DLD1 (cell line): ENCODE data around the gene ALX3.
"Not testable (repeated sequence)": the region's sequence is repeated elsewhere in the genome, so short reads cannot be mapped to it uniquely, and the experiment has no call there.

ENCODE experiments used
- in situ Hi-C: cut with HindIII; loops from 2 replicates; pipeline ENCODE4 v1.10.0; 2017; ENCODE audit warnings: low sequenced_read_pairs

Gene ALX3

DNA sequence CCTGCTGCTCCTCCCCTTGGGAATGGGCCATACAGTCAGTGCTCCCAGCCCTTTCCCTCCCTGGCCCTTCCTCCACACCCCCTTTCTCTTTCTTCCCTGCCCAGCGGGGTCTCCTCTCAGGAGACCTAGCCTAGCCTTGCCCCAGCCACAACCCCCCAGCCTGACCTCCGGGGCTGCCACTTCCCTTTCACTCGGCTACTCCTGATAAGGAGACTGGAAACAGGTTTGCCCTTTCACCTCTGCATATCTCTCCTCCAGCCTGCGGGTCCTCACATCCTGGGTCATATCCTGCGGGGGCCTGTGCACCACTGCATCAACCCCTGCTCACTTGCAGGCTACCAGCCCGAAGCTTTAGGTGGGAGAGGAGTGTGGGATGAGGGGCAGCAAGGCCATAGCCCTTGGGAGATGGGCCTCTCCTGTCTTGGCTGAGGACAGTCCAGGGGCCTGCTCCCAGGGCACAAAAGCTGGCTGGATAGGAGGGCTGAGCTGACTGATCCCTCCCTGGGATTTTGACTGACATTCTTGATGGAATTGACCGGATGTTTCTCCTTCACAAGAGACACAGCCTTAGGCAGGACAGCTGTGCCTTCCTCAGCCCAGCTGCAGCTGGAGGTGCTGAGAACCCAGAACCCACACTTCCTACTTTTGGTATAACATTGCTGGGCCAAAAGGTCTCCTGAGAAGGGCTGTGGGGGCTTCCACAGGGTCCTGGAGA, 19.2 kb upstream of the ALX3 start:
- in situ Hi-C loops: no loop called here

DNA sequence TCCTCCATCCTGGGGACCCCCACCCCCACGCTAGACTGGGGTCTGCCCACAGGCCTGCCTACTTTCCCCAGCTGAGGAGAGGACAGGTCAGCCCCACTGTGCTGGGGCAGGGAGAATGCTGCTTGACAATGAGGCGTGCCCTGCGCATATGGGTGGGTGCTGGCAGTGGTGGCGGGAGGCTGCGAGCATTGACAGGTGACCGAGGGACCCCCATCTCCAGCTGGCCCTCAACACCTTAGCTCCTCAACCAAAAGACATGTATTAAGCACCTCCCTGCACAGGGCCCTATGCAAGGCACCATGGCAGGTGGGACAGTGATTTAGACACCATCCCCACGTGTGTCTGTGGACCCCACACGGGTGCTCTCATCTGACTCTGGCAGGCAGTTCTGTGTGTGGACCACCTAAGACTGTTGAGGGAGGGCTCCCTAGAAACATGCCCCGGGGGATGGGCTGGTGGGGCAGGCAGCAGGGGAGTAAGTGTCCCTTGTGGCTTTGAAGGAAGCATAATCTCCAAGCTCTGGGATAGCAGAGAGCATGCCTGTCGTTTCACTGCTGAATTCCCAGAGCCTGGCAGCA, 18.4 kb upstream of the ALX3 start:
- in situ Hi-C loops: no loop called here

DNA sequence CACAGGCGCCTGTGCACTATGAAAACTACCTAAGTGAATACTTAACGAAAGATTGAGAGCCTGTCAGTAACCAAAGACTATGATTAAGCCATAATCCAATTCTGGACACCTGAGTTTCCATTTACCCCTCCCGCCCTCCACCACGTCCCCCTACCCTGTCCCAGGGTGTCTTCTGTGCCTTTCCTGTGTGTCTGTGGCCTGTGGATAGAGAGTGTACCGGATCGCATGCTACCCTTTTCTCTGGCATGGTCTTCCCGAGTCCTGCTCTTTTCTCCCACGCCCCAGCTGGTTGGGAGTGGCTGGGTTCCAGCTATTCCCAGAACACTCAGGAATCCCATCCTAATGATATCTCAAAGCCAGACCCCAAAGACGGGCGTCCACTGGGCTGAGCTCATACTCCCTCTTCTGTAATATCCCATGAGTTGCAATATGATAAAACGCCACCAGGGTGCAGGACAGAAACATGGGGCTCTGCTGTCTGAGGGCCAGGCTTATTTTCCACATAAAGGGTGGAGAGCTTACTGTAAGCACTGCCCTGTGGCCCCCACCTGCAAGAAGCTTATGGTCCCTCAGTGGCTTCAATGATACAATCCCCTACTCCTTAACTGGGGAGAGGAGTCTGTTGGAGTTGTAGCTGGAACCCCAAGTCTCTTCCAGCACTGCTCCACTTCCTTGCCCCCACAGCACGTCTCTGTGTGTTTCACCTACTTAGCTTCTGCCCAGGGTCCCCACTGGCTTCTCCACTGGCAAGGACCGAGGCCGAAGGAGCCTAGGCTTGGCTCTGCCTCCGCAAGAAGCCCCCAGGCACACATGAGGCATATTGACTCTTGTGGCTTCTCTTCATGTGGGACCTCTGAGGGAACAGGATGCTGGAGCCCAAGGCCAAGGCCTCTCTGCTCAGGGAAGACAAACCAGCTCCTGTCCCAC, 17.6 kb upstream of the ALX3 start:
- in situ Hi-C loops: no loop called here

DNA sequence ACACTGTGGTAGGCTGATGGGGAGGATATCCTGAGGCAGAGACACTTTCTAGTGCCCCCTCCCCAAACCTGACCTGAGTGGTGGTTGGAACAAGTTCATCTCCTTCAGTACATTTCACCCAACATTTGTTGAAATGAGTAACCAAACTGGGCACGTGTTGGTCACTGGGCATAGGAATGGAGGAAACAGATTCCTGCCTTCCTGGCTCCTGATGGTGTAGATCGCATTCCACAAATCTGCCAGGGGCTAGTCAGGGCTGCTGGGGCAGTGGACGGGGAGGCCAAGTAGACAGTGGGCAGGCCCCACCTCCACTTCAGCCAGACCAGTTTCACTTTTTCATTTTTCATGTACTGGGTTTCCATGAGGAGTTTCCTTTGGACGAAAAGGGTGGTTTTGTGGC, 16.5 kb upstream of the ALX3 start:
- in situ Hi-C loops: no loop called here

DNA sequence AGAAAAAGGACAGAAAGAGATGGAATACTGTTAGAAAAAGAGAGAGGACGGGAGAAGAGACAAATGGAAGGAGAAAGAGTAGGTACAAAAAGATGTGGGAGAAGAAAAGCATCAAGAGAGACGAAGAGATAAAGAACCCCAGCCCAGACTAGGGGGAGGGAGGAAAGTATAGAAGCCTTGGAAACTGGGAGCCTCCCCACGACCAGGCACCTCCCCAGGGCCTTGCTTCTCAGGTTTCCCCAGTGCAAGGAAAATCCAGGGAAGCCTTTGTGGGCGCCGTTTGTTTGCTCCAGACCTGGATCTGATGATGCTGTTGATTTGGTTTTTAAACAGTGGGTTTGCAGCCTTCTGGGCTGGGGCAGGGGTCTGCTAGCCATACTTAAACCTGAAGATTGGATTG, 15.2 kb upstream of the ALX3 start:
- in situ Hi-C loops: no loop called here

DNA sequence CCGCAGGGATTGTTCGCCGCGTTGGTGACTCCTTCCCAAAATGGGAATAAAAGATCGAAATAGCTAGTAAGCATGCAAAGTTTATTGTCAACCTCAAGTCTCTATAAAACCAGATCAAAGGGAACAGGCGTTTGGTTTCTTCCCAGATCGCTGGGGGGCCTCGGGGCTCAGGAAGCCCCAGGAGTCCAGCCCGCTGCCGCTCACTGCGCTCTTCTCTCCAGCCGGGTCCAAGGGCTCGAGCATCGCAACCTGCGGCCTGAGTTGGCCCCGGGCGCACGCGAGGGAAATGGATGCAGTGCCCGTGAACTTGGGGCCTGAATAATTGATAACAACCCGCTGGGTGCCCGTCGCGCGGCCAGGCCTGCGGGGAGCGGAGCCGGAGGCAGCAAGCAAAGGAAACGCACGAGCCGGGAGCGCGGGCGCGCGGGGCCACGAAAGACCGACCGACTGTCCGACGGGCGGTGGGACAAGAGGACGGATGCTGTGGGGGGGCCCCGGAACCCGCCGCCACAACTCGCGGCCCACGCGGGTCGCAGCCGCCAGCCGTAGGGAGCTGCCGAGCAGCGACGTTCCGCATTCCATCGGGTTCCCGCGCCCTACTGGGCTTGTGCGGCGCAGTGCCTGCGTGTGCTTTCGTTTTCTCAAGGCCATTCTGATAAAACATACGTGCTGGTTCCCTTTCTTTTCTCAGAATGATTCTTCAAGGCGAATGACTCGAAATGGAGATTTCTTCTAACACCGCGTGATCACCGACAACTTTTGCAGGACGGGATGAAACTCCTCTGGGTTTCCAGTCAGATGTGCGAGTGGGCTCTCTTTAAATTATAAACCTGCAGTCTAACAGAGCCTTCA, 14.0 kb upstream of the ALX3 start:
- in situ Hi-C loops: no loop called here

DNA sequence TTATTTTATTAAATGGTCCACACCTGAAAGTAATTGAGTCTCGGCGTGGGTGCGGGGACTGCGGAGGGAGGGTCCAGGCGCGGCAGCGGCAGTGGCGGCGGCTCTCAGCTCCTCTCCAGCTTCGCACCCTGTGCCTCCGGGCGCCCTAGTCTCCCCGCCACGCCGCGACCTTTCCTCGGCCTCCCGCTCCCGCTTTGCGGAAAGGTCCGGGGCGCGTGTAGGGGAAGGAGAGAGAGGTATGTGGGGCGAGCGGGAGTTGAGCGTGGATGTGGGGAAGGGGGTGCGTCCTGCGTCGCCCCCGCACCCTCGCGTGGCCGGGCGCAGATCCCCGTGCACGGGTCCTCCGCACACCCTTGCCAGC, 13.4 kb upstream of the ALX3 start:
- in situ Hi-C loops: no loop called here

DNA sequence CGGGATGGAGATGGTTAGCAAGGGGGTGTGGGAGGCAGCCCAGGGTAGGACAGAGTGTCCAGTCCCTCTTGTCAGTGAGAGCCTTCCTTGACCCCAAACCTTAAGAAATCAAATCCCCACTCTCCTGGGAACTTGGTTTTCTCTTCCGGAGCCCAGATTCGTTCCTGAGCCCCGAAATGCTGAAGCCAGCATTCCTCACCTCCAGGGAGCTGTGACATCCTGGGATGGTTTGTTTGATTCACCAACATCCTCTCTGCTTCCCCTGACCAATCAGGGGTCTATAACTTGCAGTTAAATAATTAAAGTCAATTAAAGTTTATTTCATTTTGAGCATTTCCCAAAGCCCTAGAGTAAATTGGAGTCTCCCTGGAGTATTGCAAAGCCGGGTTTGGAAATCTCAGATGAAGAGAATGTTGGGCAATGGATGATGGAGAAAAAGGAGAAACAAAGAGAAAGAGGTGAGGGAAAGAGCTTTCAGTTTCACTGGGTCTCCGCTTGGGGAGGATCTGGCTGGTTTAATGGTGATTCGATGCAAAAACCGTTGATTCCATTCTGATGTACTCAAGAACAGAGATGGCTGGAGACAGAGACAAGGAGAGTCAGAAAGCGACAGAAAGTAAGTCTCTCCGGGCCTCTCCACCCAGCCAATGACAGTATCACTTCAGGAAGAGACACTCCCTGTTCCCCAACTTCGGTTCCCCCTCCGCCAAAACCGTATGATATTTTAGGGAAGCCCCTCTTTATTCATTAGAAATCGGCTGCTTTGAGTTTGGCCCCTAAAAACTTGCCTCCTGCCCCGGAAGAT, 12.8 kb upstream of the ALX3 start:
- in situ Hi-C loops: no loop called here

DNA sequence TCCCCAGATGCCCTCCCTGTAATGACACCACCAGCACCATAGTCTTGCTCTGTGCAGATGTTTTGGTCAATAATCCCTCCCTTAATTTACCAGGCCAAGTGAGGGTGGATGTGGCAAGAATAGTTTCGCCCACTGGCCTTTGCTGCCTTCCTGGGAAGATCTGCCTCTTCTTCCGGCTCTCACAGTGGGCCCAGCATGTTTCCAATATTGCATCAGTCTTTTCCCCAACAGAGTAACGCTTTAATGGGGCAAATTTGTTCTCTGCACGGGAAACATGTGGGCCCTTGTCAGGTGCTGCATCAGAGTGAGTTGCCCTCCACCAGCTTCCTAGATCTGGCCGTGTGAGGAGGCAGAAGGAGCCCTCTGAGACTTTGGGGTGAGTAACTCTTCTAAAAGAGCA, 12.0 kb upstream of the ALX3 start:
- in situ Hi-C loops: no loop called here

DNA sequence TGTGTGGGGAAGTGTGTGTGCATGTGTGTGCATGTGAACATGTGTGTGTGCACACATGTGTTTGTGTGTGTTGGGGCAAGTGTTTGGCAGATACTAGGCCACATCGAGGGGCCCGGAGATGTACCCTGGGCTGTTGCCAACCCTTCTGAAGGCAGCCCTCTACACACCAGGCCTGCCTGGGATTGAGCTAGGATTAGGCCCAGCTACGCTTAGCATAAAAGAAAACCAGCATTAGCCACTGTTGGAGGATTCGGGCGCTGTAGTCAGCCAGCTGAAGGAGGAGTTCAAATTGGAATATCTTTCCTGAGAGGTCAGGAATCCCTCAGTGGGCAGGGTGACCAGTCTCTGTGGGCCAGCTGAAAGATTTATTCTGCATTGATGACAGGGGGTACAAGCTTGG, 10.6 kb upstream of the ALX3 start:
- in situ Hi-C loops: no loop called here

DNA sequence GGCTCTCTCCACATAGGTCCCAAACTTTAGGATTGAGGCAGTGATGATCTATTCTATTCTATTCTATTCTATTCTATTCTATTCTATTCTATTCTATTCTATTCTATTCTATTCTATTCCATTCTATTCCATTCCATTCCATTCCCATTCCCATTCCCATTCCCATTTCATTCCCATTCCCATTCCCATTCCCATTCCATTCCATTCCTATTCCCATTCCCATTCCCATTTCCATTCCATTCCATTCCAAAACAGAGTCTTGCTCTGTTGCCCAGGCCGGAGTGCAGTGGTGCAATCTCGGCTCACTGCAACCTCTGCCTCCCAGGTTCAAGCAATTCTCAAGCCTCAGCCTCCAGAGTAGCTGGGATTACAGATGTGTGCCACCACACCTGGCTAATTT, 9.5 kb upstream of the ALX3 start:
- in situ Hi-C loops: not testable (repeated sequence)

DNA sequence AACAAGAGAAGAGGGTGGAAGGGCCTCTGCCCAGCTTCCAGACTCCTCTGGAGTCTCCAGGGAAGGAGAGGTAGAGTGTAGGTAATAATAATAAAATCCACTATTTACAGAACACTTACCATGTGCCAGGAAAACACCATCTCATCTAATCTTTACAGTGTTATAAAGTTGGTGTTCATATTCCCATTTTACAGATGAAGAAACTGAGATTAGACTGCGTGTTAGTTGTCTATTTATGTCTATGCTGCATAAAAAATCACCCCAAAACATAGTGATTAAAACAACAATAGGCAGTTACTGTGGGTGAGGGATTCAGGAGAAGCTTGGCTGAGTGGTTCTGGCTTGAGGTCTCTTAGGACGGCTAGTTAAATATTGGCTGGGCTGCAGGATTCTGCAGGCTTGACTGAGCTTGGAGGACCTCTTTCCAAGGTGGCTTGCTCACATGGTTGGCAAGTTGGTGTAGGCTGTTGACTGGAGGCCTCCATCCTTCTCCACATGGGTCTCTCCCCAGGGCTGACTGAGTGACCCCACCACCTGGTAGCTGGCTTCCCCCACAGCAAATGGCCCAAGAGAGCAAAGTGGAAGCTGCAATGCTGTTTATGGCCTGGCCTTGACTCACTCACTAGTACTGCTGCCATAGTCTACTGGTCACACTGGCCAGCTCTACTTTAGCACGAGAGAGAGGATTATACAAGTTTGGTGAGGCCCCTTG, 6.5 kb upstream of the ALX3 start:
- in situ Hi-C loops: no loop called here

DNA sequence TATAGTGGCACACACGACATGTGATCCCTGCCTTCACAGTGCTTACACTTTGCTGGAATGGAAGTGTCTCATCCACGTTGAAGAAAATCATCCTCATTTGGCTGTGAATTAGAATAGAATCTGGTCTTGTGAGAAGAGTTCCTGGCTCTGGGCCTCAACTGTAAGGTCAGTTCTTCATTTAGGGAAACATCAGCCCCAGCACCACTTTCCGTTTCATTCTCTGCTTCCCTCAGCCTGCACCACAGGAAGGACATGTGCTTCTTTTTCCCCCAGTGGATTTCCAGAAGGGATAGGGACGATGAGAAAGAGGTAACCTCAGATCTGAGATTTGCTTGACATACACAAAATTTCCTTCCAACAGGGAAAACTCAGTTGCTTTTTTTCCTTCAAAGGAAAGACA, 3.7 kb upstream of the ALX3 start:
- in situ Hi-C loops: no loop called here

DNA sequence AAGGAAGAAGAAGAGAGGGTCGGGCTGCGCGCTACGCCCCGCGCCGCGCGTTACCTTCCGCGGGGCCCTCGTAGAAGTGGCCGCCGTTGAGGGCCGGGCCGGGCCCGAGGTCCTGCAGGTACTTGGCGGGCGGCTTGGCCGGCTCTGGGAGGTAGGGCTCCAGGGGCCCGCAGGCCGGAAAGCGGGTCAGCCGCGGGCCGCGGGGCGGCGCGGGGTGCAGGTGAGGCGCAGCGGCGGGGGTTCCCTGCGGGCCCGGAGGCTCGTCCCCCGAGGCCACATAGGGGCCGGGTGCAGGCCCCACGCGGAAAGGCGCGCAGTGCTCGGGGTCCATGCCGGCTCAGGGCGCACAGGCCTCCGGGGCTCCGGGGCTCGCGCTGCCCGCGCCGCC, 196 bp downstream of the ALX3 start:
- in situ Hi-C loops: no loop called here

DNA sequence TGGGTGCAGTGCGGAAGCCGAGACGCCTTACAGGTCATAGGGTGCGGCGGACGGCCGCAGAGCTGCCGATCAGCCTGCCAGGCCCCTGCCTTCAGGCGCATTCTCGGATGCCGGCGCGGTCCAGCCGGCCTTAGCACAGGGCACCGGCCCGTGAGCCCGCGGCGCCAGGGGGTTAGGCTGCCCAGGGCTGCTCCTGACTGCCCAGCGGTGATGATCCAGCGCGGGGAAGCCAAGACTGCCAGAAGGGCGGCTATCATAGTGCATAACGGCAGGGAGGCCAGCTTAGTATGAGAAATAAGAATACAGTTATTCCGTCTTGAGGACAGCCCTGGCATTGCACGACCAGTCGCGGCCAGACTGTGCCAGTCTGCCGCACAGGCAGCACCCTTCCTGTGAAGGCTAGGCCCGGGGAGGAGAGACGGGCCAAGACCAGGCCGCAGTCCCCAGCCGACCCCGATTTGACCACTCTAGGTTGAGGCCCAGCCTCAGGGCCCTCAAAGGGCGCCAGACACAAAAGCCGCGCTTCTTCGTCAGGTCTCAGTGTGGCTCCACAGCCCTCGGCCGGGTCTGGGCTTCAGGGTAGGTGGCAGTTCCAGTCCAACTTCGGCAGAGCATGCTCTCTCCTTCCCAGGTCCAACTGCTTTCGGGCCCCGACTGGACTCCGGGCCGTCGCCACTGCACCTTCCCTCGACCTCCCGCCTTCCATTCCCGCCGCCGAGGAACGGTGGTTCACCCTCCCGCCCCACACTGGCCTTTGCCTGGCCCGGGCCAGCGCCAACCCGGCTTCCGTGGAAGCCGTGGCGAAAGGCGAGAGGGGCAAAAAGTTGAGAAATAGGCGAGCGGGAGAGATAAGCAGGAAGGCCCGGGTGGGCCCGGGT, 829 bp downstream of the ALX3 start:
- in situ Hi-C loops: no loop called here

DNA sequence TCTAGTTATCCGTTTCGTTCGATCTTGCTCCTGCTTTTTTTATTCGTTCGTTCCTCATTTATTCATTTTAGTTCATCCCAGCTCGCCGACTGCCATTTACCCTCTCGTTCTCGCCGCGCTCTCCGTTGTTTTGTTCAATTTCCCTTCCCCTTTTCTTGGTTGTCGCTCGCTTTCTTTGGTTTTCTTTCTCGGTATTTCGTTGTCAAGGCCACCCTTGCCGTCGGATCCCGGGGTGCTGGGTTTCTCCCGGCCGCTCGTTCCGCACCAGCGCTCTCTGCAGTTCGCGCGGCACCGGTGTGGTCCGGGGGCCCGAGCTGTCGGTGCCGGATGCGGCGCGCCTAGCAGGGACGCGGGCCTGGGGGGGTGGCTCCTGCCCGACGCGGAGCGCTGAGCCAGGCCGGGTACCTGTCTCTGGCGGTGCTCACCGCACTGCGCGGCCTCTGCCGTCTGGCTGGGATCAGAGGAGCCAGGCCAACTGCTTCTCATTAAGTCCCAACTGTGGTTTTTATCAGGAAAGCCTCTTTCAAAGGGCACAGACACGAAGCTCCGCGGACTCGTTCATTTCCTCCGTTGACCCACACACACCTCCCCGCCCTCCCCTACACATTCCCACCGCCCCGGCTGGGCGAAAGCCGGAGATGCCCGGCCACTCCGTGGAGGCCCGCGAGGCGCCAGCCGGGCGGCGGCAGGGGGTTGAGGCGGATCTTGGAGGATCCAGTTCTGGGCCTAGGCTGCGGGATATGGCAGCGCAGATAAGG, 1.6 kb downstream of the ALX3 start:
- in situ Hi-C loops: no loop called here

DNA sequence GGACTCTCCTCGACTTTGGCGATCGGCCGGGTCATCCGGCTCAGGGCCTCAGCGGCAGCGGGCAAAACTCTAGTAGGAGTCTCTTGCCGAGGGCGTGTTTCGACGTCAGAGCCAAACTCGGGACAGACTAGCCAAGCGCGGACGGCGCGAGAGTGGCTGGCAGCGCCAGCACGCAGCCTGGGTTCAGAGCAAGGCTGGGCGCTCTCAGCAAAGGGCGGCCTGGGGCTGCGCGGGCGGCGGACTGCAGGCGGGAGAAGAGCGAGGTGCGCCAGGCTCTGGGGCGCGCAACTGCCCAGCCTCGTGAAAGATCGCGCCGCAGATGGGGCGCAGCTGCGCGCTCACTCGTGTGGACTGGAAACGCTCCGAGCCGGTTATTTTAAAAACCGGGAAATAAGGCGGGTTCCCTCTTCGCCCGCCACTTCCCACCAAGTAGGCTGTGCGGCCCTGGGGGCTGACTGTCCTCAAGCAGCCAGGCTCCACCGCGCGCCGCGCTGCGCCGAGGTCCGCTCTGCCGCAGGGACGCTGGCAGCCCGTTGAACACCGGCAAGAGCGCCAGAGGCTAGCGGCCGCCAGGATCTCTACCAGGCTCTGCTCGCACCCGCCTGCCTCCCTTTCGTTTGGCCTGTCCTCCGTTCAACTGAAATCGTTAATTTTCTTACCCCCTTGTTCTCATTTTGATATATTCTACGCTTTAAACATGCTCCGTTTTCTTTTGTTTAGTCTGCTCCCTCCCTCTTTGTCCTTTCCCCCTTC, 2.4 kb downstream of the ALX3 start:
- in situ Hi-C loops: no loop called here
